ENCODE results near the gene GNG4. TPM values are rescaled to one million over a fixed set of nuclear protein-coding genes. Genes with fewer than 3 reads are reported as not detected.

Gene GNG4
- total and polyA plus RNA-seq, 9 of the 15 experiments (the other 6 are each of a cell fraction or from before 2014, with no cell fraction given): 0.06 to 0.58 (median 0.08) TPM; not detected in 4

DNA sequence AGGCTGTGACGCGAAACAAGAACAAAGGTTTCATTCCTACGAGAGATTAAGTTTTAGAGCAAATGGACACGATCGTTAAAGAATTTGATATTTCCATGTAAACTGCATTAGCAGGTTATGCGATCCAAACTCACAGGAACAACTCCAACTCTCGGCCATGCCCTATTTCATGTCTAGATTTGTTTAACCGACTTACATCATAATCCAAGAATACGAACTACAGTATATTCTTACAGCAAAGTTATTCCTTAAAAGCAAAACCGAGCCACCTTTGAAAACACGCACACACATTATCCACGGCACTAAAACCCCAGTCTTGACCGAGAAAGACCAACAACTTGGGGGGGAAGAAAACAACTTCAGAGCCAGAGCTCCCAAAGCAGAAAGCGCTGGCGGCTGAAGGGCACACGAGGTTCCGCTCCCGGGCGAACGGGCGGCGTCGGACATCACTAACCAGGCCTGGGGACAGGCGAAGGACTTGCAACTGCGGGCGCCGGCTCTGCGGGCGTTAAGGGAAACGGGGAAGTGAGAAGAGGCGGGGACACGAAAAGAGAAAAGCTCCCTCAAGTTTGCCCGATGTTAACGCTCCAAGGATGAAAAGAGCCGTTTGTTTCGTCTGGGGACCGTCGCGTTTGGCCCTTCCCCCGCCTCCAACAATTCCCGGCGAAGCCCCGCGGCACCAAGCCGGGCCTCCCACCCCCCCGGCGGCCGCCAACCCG lies 146.0 kb downstream of the GNG4 start (continued):
- TF ChIP-seq ZC3H4 (CRISPR knock-in tag; IDR thresholded peaks at IDR 0.05; ENCODE audit: borderline replicate concordance) (0 out of 2 replicates have a peak, but pooled peaks have one; percentile 19), ATF3 (IDR thresholded peaks at IDR 0.05) (peak; percentile 27; the same call in 1 of the 2 replicates), ATF3 (CRISPR knock-in tag; conservative IDR thresholded peaks at IDR 0.05) (no peak), MNT (conservative IDR thresholded peaks at IDR 0.05) (peak in 1 of 2 experiments; percentile 49; a peak in 1 of 4 replicates), NCOA2 (IDR thresholded peaks at IDR 0.05; ENCODE audit: partially characterized antibody in 2 of 2) (no peak), CREBBP (IDR thresholded peaks at IDR 0.05; ENCODE audit: low read depth, low read length) (no peak), SOX6 (IDR thresholded peaks at IDR 0.05) (no peak), ATF6 (CRISPR knock-in tag; IDR thresholded peaks at IDR 0.05) (no peak), FOXK2 (conservative IDR thresholded peaks at IDR 0.05 in 1 of 2, IDR thresholded peaks at IDR 0.05 in 1 of 2; ENCODE audit: low read depth in 2 of 2) (peak in 1 of 2 experiments; percentile 51; a peak in 1 of 4 replicates), HINFP (tag; conservative IDR thresholded peaks at IDR 0.05; ENCODE audit: low read depth) (no peak)
- TF ChIP-seq, protein P1, sequence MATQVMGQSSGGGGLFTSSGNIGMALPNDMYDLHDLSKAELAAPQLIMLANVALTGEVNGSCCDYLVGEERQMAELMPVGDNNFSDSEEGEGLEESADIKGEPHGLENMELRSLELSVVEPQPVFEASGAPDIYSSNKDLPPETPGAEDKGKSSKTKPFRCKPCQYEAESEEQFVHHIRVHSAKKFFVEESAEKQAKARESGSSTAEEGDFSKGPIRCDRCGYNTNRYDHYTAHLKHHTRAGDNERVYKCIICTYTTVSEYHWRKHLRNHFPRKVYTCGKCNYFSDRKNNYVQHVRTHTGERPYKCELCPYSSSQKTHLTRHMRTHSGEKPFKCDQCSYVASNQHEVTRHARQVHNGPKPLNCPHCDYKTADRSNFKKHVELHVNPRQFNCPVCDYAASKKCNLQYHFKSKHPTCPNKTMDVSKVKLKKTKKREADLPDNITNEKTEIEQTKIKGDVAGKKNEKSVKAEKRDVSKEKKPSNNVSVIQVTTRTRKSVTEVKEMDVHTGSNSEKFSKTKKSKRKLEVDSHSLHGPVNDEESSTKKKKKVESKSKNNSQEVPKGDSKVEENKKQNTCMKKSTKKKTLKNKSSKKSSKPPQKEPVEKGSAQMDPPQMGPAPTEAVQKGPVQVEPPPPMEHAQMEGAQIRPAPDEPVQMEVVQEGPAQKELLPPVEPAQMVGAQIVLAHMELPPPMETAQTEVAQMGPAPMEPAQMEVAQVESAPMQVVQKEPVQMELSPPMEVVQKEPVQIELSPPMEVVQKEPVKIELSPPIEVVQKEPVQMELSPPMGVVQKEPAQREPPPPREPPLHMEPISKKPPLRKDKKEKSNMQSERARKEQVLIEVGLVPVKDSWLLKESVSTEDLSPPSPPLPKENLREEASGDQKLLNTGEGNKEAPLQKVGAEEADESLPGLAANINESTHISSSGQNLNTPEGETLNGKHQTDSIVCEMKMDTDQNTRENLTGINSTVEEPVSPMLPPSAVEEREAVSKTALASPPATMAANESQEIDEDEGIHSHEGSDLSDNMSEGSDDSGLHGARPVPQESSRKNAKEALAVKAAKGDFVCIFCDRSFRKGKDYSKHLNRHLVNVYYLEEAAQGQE (IDR thresholded peaks at IDR 0.05; ENCODE audit: borderline replicate concordance): no peak
- TF ChIP-seq, protein P1 (CRISPR knock-in tag; IDR thresholded peaks at IDR 0.05; ENCODE audit: low read depth): no peak

All from K562 (cell line).